22Rv1 (cell line): Measurements from ENCODE around the gene CDC73.

ENCODE experiments used
- CTCF ChIP-seq: fragments of 450-650 bp; IDR thresholded peaks from 2 replicates; pipeline ENCODE4 v1.5.1; 2017; ENCODE audit warnings: mild to moderate bottlenecking
- ZFX ChIP-seq: fragments of 450-650 bp; IDR thresholded peaks from 2 replicates; pipeline ENCODE4 v1.6.1; 2017; ENCODE audit warnings: antibody characterized with exemption, borderline replicate concordance

GRCh38 chr1:193086342-193086741, 35.5 kb upstream of the CDC73 start:
- TF ChIP-seq CTCF (no peak), ZFX (no peak)
